Smooth muscle cell (in vitro differentiated cells): Measurements from ENCODE around the gene PRKG1. TPM values are rescaled to one million over a fixed set of nuclear protein-coding genes. Genes with fewer than 3 reads are reported as not detected.

ENCODE experiments used
- DNase-seq: peaks from one replicate; lab custom pipeline; 2025; ENCODE audit not compliant: unreplicated experiment; lab: John Stamatoyannopoulos, UW
- H2AFZ ChIP-seq: fragments of 200-600 bp; sonication (generic); 2 replicates; pipeline ENCODE4 v1.6.0; 2016; ENCODE audit warnings: antibody characterized with exemption, low read depth, mild to moderate bottlenecking
- H3F3A ChIP-seq: fragments of 200-600 bp; sonication (generic); 2 replicates; pipeline ENCODE4 v1.6.0; 2017; ENCODE audit warnings: antibody characterized with exemption, low read depth
- H3K27ac ChIP-seq: fragments of 200-600 bp; sonication (generic); 2 replicates; pipeline ENCODE4 v1.5.1; 2016; ENCODE audit warnings: low read depth, mild to moderate bottlenecking
- H3K27me3 ChIP-seq: fragments of 200-600 bp; sonication (generic); 2 replicates; pipeline ENCODE4 v1.6.1; 2016; ENCODE audit warnings: low read depth, mild to moderate bottlenecking
- H3K36me3 ChIP-seq: fragments of 200-600 bp; sonication (generic); 2 replicates; pipeline ENCODE4 v1.5.1; 2016; ENCODE audit warnings: low read depth
- H3K4me1 ChIP-seq: fragments of 200-600 bp; sonication (generic); 2 replicates; pipeline ENCODE4 v1.5.1; 2016; ENCODE audit warnings: low read depth
- H3K4me2 ChIP-seq: fragments of 200-600 bp; sonication (generic); 2 replicates; pipeline ENCODE4 v1.6.0; 2016; ENCODE audit warnings: mild to moderate bottlenecking
- H3K4me3 ChIP-seq: fragments of 200-600 bp; sonication (generic); 2 replicates; pipeline ENCODE4 v1.5.1; 2016; ENCODE audit warnings: mild to moderate bottlenecking
- H3K79me2 ChIP-seq: fragments of 200-600 bp; sonication (generic); 2 replicates; pipeline ENCODE4 v1.6.0; 2016; ENCODE audit warnings: low read depth, mild to moderate bottlenecking
- H3K9ac ChIP-seq: fragments of 200-600 bp; sonication (generic); 2 replicates; pipeline ENCODE4 v1.6.0; 2016; ENCODE audit warnings: low read depth
- H3K9me3 ChIP-seq: fragments of 200-600 bp; sonication (generic); replicated peaks from 2 replicates; pipeline ENCODE4 v1.5.1; 2016; ENCODE audit warnings: low read depth
- H4K20me1 ChIP-seq: fragments of 200-600 bp; sonication (generic); 2 replicates; pipeline ENCODE4 v1.6.0; 2016; ENCODE audit warnings: low read depth
- CTCF ChIP-seq: fragments of 200-600 bp; sonication (generic); IDR thresholded peaks from 2 replicates; pipeline ENCODE4 v1.5.1; 2017; ENCODE audit warnings: borderline replicate concordance, mild to moderate bottlenecking, antibody characterized with exemption; ENCODE audit not compliant: insufficient read depth, poor library complexity, severe bottlenecking
- WGBS: methylation state at CpG from one replicate; pipeline ENCODE4 v1.1.7; 2016; ENCODE audit warnings: low lambda C conversion rate; 5-methylcytosine and 5-hydroxymethylcytosine counted together
- polyA plus RNA-seq: library from polyadenylated mRNA; unstranded; fragments of >200 nt; fragmentation: Nextera tagmentation; extraction: Ambion mirVana; gene quantifications from 2 replicates; pipeline ENCODE4 v1.2.1, GENCODE V29; 2016
- total RNA-seq: library from RNA; depleted of rRNA; stranded (reverse); fragments of >200 nt; gene quantifications from 2 replicates; pipeline ENCODE4 v1.2.3, GENCODE V29; 2014

PRKG1 gene
- total and polyA plus RNA-seq, 2 experiments from 2014 or later: 7.2 to 13.4 TPM

GRCh38 chr10:51318399-51319172 is 244.3 kb downstream of the PRKG1 start:
- Histone ChIP-seq H3K36me3 (no peaks in the 10 kb centered on the region), H3K27ac (no peak overlapping the region), H3K9me3 (no peaks in the 10 kb centered on the region), H3F3A (no peaks in the 10 kb centered on the region), H3K4me2 (no peak overlapping the region), H3K4me1 (no peaks in the 10 kb centered on the region), H3K27me3 (no peaks in the 10 kb centered on the region), H4K20me1 (no peaks in the 10 kb centered on the region), H3K4me3 (no peak overlapping the region), H2AFZ (no peak overlapping the region), H3K79me2 (no peaks in the 10 kb centered on the region), H3K9ac (no peak overlapping the region)
- DNase-seq: no peak
- 82% methylated on average over 2 of the region's 2 CpGs for WGBS
- no peak for TF ChIP-seq CTCF

GRCh38 chr10:51319173-51319435 is 244.8 kb downstream of the PRKG1 start:
- no peaks in the 10 kb centered on the region for H3K79me2 ChIP-seq
- H3K4me2 ChIP-seq: no peak overlapping the region
- no peak overlapping the region for H3K27ac ChIP-seq
- no peaks in the 10 kb centered on the region for H4K20me1 ChIP-seq
- H3K9ac ChIP-seq: no peak overlapping the region
- no peaks in the 10 kb centered on the region for H3F3A ChIP-seq
- no peaks in the 10 kb centered on the region for H3K9me3 ChIP-seq
- TF ChIP-seq CTCF: no peak
- 96% methylated on average over 1 of the region's 1 CpG for WGBS
- H3K36me3 ChIP-seq: no peaks in the 10 kb centered on the region
- no peaks in the 10 kb centered on the region for H3K27me3 ChIP-seq
- H3K4me1 ChIP-seq: no peaks in the 10 kb centered on the region
- no peak overlapping the region for H2AFZ ChIP-seq
- DNase-seq: no peak
- no peak overlapping the region for H3K4me3 ChIP-seq

- WGBS: 55% methylated on average over 3 of the region's 3 CpGs
- no peak for DNase-seq
- H3K4me2 ChIP-seq: no peak overlapping the region
These were observed 247.0 kb downstream of the PRKG1 start for GRCh38 chr10:51321300-51321699.

More at GRCh38 chr10:51321300-51321699, 247.0 kb downstream of the PRKG1 start:
- H3K36me3 ChIP-seq: no peaks in the 10 kb centered on the region
- H3F3A ChIP-seq: no peaks in the 10 kb centered on the region
- H3K9me3 ChIP-seq: no peaks in the 10 kb centered on the region
- H2AFZ ChIP-seq: no peak overlapping the region
- no peaks in the 10 kb centered on the region for H3K4me1 ChIP-seq
- no peaks in the 10 kb centered on the region for H3K79me2 ChIP-seq
- H4K20me1 ChIP-seq: no peaks in the 10 kb centered on the region
- no peak for TF ChIP-seq CTCF
- no peak overlapping the region for H3K9ac ChIP-seq
- no peaks in the 10 kb centered on the region for H3K27me3 ChIP-seq
- no peak overlapping the region for H3K4me3 ChIP-seq
- no peak overlapping the region for H3K27ac ChIP-seq
